Epidermal melanocyte (primary cell): ENCODE results near the gene DLL3.

Source experiments
- DNase-seq: peaks from one replicate; pipeline ENCODE4 v3.0.0; 2011; ENCODE audit warnings: low spot score; ENCODE audit not compliant: insufficient read length

Gene DLL3

DNA sequence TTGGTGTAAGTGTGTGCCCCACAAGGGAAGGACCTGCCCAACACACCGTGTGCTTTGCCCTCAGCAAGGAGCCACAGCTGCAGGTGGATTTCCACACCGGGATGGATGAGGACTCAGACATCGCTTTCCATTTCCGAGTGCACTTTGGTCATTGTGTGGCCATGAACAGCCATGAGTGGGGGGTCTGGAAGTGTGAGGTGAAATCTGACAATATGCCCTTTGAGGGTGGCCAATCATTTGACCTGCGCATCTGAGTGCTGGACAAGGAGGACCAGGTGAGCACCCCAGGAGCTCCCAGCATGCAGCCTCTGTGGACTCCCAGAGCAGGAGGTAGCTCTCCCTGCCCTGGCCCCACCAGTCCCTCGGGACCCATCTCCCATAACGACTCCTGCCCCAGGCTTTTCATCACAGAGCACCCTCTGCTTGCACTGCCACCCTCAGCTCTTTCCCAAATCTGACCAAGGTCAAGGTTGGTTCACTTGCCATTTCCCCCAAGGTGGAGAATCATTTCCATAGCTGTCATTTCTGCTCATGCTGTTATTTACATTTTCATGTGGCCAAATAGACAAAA is 54.4 kb downstream of the DLL3 start:
- no peak for DNase-seq

GRCh38 chr19:39554701-39555311 is 56.1 kb downstream of the DLL3 start:
- no peak for DNase-seq

DNA sequence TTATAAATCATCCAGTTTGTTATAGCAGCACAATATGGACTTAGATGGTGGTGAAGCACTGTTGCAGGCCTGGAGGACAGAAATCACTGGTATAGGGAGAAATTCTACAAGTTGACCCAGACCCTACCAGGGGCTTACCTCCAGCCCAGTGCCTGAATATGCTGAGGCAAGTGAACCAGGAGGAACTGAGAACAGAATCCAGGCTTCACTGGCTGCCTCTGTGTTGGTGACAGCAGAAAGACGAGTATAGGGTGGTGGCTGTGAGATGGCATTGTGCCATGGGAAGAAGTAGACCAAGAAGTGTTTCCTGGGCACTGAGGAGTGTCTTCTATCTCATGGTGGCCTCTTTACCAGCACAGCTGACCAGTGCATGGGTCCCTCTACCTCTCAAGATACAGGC is 57.1 kb downstream of the DLL3 start:
- no peak for DNase-seq
